Forelimb muscle (tissue), 1 donor: Measurements from ENCODE around the gene HAUS1. TPM values are rescaled to one million over a fixed set of nuclear protein-coding genes. Genes with fewer than 3 reads are reported as not detected.
"Not testable (repeated sequence)": the region's sequence is repeated elsewhere in the genome, so short reads cannot be mapped to it uniquely, and the experiment has no call there.

Source experiments
- DNase-seq: peaks from one replicate; pipeline ENCODE4 v3.0.0-alpha.2; 2013; ENCODE audit warnings: low read depth
- polyA plus RNA-seq: library from polyadenylated mRNA; unstranded; fragments of 120-200 nt; gene quantifications from one replicate; pipeline ENCODE4 v1.2.1, GENCODE V29; 2013; ENCODE audit not compliant: insufficient read length

The HAUS1 gene
- polyA plus RNA-seq, 1 donor = 25.1 TPM

GRCh38 chr18:46156124-46156745, 52.0 kb downstream of the HAUS1 start:
- no peak for DNase-seq

GRCh38 chr18:46156843-46157242, 52.7 kb downstream of the HAUS1 start:
- DNase-seq = no peak

GRCh38 chr18:46158499-46158898, 54.3 kb downstream of the HAUS1 start:
- no peak for DNase-seq

GRCh38 chr18:46160050-46160798, 56.0 kb downstream of the HAUS1 start:
- no peak for DNase-seq

GRCh38 chr18:46160840-46161239, 56.7 kb downstream of the HAUS1 start:
- DNase-seq = not testable (repeated sequence)

- DNase-seq = no peak
Measured at GRCh38 chr18:46161703-46162396, 57.7 kb downstream of the HAUS1 start.

GRCh38 chr18:46163091-46163490, 58.9 kb downstream of the HAUS1 start:
- DNase-seq = no peak

GRCh38 chr18:46163941-46164499, 59.8 kb downstream of the HAUS1 start:
- DNase-seq = no peak

- not testable (repeated sequence) for DNase-seq
Measured at GRCh38 chr18:46164502-46164901, 60.3 kb downstream of the HAUS1 start.

- no peak for DNase-seq
Measured at GRCh38 chr18:46164920-46165319, 60.7 kb downstream of the HAUS1 start.

GRCh38 chr18:46166261-46166970, 62.2 kb downstream of the HAUS1 start:
- no peak for DNase-seq

- DNase-seq = no peak
Measured at GRCh38 chr18:46167971-46168370, 63.8 kb downstream of the HAUS1 start.

GRCh38 chr18:46169464-46169941, 65.3 kb downstream of the HAUS1 start:
- no peak for DNase-seq

- DNase-seq = no peak
Measured at GRCh38 chr18:46171331-46171730, 67.1 kb downstream of the HAUS1 start.

- peak; percentile 78 for DNase-seq
Measured at GRCh38 chr18:46173393-46174341, 69.5 kb downstream of the HAUS1 start.

- DNase-seq = no peak
Measured at GRCh38 chr18:46174342-46175041, 70.3 kb downstream of the HAUS1 start.

GRCh38 chr18:46176001-46176400, 71.8 kb downstream of the HAUS1 start:
- no peak for DNase-seq
